Raji (cell line): ENCODE data around the gene TSC22D4.

ENCODE experiments used
- POLR2A ChIP-seq: IDR thresholded peaks from 2 replicates; pipeline ENCODE4 v1.6.1; 2011; ENCODE audit warnings: low read depth, low read length, control low read depth; ENCODE audit not compliant: insufficient read depth

Gene TSC22D4

GRCh38 chr7:100492738-100493475 is 13.9 kb upstream of the TSC22D4 start:
- no peak for TF ChIP-seq POLR2A

DNA sequence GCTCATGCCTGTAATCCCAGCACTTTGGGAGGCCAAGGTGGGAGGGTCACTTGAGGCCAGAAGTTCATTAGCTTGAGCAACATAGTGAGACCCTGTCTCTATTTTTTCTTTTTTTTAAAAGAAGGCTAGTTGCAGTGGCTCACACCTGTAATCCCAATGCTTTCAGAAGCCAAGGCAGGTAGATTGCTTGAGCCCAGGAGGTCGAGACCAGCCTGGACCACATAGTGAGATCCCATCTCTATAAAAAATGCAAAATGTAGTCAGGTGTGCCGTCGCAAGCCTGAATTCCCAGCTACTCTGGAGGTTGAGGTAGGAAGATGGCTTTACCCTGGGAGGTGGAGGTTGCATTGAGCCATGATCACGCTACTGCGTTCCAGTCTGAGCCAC is 12.2 kb upstream of the TSC22D4 start:
- TF ChIP-seq POLR2A, result no peak

GRCh38 chr7:100490483-100491191 is 11.6 kb upstream of the TSC22D4 start:
- no peak for TF ChIP-seq POLR2A

- TF ChIP-seq POLR2A, result no peak
Measured at GRCh38 chr7:100489824-100490223, 10.8 kb upstream of the TSC22D4 start.

GRCh38 chr7:100489121-100489520 is 10.1 kb upstream of the TSC22D4 start:
- no peak for TF ChIP-seq POLR2A

GRCh38 chr7:100488333-100489095 is 9.5 kb upstream of the TSC22D4 start:
- no peak for TF ChIP-seq POLR2A

DNA sequence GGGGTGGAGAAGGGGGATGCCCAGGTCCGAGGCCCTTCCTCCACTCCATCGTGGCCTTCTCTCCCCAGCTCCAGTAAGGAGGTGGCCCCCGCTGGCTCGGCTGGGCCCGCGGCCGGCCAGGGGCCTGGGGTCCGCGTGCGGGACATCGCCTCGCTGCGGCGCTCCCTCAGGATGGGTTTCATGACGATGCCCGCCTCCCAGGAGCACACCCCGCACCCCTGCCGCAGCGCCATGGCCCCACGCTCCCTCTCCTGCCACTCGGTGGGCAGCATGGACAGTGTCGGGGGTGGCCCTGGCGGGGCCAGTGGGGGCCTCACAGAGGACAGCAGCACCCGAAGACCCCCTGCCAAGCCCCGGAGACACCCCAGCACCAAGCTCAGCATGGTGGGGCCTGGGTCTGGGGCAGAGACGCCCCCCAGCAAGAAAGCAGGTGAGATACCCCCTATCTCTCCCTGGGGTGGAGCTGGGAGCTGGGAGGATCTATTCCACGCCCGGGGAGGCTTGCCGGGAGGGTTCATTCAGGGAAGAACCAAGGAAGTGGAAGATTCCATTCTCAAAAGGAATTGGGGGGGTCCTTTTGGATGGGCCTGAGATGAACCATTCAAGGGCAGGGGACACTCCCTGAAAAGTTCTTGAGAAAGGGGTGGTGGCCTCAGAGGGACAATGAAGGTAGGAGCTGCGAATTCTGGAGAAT is 7.9 kb upstream of the TSC22D4 start:
- no peak for TF ChIP-seq POLR2A

DNA sequence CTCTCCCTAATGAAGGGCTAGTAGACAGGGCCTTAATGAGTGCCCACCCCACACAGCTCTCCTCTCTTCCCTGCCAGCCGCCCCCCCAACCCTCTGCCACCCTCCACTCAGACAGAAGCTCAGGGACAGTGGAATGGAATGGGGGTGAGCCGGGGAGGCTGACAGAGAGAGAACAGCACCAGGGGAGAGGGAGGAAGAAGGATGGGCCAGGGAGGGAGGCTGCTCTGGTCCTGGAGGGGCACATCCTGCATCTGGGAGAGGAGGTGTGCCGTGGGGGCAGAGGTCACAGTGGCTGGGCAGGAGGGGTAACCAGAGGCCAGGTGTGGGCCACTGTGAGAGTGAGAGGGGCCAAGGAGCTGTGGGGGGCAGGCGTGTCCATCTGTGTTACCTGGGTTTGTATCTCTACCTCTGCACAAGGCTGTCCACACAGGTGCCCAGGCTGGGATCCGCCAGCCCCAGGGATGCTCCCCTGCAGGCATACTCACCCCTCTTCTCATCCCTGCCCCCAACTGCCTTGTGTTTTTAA is 7.2 kb upstream of the TSC22D4 start:
- TF ChIP-seq POLR2A, result no peak

- no peak for TF ChIP-seq POLR2A
Measured at GRCh38 chr7:100485471-100485876, 6.5 kb upstream of the TSC22D4 start.

DNA sequence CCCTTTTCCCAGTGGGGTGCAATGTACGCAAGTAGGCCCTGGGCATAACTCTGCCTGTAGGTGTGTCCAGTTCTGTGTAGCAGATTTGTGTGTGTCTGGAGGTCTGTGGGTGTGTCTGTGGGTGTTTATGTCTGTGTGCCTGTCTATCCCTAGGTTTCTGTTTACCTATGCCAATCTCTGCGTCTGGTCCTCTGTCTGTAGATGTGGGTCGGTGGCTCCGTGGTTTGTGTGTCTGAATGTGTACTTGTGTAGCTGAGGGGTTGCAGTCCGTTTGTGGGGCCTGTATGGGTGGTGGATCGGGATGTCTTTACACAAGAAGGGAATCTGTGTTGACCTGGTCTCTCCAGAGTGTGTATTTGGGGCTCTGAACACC is 5.6 kb upstream of the TSC22D4 start:
- no peak for TF ChIP-seq POLR2A

DNA sequence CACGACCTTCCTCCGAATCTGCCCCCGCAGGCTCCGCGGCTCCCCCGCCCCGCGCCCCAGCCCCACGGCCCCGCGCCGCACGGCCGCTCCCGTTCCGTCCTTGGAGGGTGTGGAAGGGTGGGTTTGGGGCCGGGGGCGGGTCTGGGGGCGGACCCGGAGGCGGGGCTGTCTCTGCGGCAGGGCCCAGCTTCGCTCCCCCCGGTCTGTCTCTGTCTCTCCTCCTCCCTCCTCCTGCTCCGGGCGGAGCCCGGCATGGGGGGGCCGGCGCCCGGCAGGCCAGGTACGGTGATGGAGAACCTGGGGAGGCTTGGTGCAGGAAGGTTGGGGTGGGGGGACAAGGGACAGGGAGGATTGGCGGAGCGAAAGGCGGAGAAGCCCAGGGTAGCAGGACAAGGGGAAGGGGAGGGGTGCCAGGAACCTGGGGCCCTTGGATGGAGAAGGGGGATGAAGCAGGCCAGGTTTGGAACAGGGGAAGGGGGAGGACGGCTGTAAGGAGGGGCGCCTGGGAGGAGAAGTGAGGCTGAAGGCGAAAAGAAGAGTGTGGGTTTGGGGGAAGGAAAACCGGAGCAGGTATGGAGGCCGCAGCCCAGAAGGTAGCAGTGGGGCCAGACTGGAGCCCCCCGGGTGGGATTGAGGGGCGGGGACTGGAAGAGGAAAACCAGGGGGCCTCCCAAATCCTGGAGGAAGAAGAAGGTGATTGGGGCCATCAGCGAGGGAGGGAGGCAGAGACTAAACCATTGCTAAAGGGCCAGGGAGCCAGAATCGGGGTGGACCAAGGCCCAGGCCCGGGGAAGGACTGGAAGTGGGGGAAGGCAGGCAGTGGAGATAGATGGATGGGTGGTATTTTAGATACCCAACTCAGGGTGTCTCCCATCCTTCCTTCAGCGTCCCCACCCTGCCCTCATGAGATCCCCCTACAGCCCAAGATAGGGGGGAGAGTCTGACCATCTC is 5.0 kb upstream of the TSC22D4 start, which contains the start of gene NYAP1:
Gene NYAP1 (plus strand): TSS at position 206 of the 951 bp plus-strand sequence. CDS start 1,385 bp downstream, outside the sequence.
- TF ChIP-seq POLR2A, result no peak

GRCh38 chr7:100483090-100483721 is 4.2 kb upstream of the TSC22D4 start:
- no peak for TF ChIP-seq POLR2A

- TF ChIP-seq POLR2A, result no peak
Measured at GRCh38 chr7:100482728-100483089, 3.7 kb upstream of the TSC22D4 start.

- TF ChIP-seq POLR2A, result no peak
Measured at GRCh38 chr7:100481466-100481865, 2.5 kb upstream of the TSC22D4 start.

- TF ChIP-seq POLR2A, result no peak
Measured at GRCh38 chr7:100477871-100478267, 1.1 kb downstream of the TSC22D4 start.
